Measurements from ENCODE around the gene NCAM2.

NCAM2 gene

GRCh38 chr21:21530680-21531079 lies 532.5 kb downstream of the NCAM2 start:
- no peaks in the 10 kb centered on the region for H3K27me3 ChIP-seq (ENCODE audit: control insufficient read depth in 5 of 5, insufficient read depth in 4 of 5, low read length in 5 of 5)
- H3K4me3 ChIP-seq (ENCODE audit: low read depth in 1 of 5, low read length in 5 of 5) = no peak overlapping the region
- no peaks in the 10 kb centered on the region for H3K36me3 ChIP-seq (ENCODE audit: control insufficient read depth in 5 of 5, insufficient read depth in 5 of 5, low read length in 5 of 5)
- no peak overlapping the region for H3K27ac ChIP-seq (ENCODE audit: low read depth, low read length)
- H3K4me1 ChIP-seq (ENCODE audit: control insufficient read depth in 5 of 5, insufficient read depth in 5 of 5, low read length in 5 of 5) = no peaks in the 10 kb centered on the region
- no peak overlapping the region for H3K9ac ChIP-seq (ENCODE audit: low read length in 5 of 5)
- H3K9me3 ChIP-seq (ENCODE audit: control insufficient read depth in 5 of 5, low read length in 5 of 5) = no peaks in the 10 kb centered on the region

GRCh38 chr21:21547368-21547953 lies 549.3 kb downstream of the NCAM2 start:
- Histone ChIP-seq H3K36me3 (ENCODE audit: control insufficient read depth in 5 of 5, insufficient read depth in 5 of 5, low read length in 5 of 5) (no peaks in the 10 kb centered on the region), H3K4me1 (ENCODE audit: control insufficient read depth in 5 of 5, insufficient read depth in 5 of 5, low read length in 5 of 5) (no peaks in the 10 kb centered on the region), H3K4me3 (ENCODE audit: low read depth in 1 of 5, low read length in 5 of 5) (no peak overlapping the region), H3K9me3 (ENCODE audit: control insufficient read depth in 5 of 5, low read length in 5 of 5) (no peaks in the 10 kb centered on the region), H3K9ac (ENCODE audit: low read length in 5 of 5) (no peak overlapping the region), H3K27ac (ENCODE audit: low read depth, low read length) (no peak overlapping the region), H3K27me3 (ENCODE audit: control insufficient read depth in 5 of 5, insufficient read depth in 4 of 5, low read length in 5 of 5) (no peaks in the 10 kb centered on the region)

GRCh38 chr21:21559285-21560045 lies 561.3 kb downstream of the NCAM2 start:
- H3K36me3 ChIP-seq (ENCODE audit: control insufficient read depth in 5 of 5, insufficient read depth in 5 of 5, low read length in 5 of 5) = no peaks in the 10 kb centered on the region
- H3K4me1 ChIP-seq (ENCODE audit: control insufficient read depth in 5 of 5, insufficient read depth in 5 of 5, low read length in 5 of 5) = no peaks in the 10 kb centered on the region
- peaks cover 0 to 17% (median 4%) of the 10 kb centered on the region in 5 donors for H3K9me3 ChIP-seq (ENCODE audit: control insufficient read depth in 5 of 5, low read length in 5 of 5)
- H3K9ac ChIP-seq (ENCODE audit: low read length in 5 of 5) = no peak overlapping the region
- H3K4me3 ChIP-seq (ENCODE audit: low read depth in 1 of 5, low read length in 5 of 5) = no peak overlapping the region
- H3K27me3 ChIP-seq (ENCODE audit: control insufficient read depth in 5 of 5, insufficient read depth in 4 of 5, low read length in 5 of 5) = no peaks in the 10 kb centered on the region
- H3K27ac ChIP-seq (ENCODE audit: low read depth, low read length) = no peak overlapping the region
